ENCODE data around the gene LCN12.

DNA sequence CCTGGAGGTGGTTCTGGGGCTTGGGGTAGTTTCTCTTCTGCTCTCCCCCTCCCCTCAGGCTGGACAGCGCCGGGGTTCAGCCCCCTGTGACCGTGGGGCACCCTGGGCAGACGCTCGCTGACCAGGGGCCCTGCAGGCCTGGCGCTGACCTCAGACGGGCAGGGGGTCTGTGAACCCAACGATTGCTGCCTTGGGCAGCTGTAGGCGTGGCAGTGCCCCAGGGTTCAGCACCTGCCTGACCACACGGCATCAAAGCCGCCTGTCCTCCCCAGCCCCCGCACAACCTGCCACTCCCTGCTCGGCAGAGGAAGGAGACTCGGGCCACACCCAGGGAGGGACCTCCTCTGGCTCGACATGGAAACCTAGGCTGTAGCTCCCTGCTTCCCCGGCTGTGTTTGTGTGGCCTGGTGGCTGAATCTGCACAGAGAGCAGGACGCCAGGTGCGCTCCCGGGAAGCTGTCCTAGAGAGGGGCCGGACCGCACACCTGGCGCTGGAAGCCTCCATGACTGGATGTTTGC, 12.2 kb downstream of the LCN12 start:
- TF ChIP-seq, protein P1, sequence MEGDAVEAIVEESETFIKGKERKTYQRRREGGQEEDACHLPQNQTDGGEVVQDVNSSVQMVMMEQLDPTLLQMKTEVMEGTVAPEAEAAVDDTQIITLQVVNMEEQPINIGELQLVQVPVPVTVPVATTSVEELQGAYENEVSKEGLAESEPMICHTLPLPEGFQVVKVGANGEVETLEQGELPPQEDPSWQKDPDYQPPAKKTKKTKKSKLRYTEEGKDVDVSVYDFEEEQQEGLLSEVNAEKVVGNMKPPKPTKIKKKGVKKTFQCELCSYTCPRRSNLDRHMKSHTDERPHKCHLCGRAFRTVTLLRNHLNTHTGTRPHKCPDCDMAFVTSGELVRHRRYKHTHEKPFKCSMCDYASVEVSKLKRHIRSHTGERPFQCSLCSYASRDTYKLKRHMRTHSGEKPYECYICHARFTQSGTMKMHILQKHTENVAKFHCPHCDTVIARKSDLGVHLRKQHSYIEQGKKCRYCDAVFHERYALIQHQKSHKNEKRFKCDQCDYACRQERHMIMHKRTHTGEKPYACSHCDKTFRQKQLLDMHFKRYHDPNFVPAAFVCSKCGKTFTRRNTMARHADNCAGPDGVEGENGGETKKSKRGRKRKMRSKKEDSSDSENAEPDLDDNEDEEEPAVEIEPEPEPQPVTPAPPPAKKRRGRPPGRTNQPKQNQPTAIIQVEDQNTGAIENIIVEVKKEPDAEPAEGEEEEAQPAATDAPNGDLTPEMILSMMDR (IDR thresholded peaks at IDR 0.05): no peak
- TF ChIP-seq POLR2A (IDR thresholded peaks at IDR 0.05) (no peak), POLR2AphosphoS5 (IDR thresholded peaks at IDR 0.05; ENCODE audit: insufficient read depth in 1 of 2, low read depth in 1 of 2) (no peak)

All from vagina (tissue), 2 donors.